ENCODE measurements around the gene ARID3A. TPM values are rescaled to one million over a fixed set of nuclear protein-coding genes. Genes with fewer than 3 reads are reported as not detected.

ARID3A gene
- total RNA-seq, 1 experiment from 2014 or later = 116 TPM

DNA sequence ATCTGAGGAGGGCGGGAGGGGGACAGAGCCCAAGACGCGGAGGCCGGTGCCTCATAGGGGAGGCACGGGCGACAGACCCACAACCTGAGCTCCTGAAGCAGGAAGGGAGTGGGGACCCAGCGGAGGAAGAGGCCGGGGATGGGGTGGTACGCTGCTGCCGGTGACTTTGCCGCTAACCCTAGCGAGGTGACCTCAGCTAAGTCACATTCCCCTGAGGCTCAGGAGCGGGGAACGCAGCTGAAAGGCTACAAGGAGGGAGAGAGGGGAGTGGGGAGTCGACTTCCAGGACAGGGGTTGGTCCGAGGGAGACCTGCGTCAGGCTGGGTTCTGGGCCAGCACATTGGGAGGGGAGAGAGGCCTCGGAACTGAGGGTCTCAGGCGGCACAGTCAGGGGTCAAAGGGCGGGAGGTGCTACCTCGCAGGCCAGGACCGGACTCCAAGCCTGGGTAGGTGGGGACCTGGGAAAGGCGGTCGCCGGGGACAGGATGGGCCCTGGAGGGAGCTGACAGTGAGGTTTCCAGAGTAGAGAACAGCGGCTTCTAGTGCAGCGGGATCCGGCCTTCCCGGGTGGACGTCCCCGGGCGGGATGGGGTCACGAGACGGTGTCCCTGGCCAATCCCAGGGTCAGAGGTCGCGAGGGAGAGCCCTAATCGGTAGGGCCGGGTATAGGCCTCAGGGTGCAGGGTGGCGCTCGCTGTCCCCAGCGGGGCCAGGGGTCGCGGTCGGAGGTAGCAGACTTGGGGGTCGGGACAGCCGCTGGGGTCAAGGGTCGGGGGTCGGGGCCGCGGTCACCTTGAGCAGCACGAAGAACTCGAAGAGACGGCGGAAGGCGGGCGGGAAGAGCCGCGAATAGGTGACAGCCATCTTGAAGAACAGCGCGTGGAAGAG is 94.4 kb downstream of the ARID3A start (continued):
- TF ChIP-seq, protein P1, sequence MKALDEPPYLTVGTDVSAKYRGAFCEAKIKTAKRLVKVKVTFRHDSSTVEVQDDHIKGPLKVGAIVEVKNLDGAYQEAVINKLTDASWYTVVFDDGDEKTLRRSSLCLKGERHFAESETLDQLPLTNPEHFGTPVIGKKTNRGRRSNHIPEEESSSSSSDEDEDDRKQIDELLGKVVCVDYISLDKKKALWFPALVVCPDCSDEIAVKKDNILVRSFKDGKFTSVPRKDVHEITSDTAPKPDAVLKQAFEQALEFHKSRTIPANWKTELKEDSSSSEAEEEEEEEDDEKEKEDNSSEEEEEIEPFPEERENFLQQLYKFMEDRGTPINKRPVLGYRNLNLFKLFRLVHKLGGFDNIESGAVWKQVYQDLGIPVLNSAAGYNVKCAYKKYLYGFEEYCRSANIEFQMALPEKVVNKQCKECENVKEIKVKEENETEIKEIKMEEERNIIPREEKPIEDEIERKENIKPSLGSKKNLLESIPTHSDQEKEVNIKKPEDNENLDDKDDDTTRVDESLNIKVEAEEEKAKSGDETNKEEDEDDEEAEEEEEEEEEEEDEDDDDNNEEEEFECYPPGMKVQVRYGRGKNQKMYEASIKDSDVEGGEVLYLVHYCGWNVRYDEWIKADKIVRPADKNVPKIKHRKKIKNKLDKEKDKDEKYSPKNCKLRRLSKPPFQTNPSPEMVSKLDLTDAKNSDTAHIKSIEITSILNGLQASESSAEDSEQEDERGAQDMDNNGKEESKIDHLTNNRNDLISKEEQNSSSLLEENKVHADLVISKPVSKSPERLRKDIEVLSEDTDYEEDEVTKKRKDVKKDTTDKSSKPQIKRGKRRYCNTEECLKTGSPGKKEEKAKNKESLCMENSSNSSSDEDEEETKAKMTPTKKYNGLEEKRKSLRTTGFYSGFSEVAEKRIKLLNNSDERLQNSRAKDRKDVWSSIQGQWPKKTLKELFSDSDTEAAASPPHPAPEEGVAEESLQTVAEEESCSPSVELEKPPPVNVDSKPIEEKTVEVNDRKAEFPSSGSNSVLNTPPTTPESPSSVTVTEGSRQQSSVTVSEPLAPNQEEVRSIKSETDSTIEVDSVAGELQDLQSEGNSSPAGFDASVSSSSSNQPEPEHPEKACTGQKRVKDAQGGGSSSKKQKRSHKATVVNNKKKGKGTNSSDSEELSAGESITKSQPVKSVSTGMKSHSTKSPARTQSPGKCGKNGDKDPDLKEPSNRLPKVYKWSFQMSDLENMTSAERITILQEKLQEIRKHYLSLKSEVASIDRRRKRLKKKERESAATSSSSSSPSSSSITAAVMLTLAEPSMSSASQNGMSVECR (CRISPR knock-in tag; IDR thresholded peaks at IDR 0.05; ENCODE audit: borderline replicate concordance) = 0 out of 2 replicates have a peak, but pooled peaks have one; percentile 19
- no peak for TF ChIP-seq GABPB1 (CRISPR knock-in tag; IDR thresholded peaks at IDR 0.05)
- TF ChIP-seq ZNF232 (CRISPR knock-in tag; IDR thresholded peaks at IDR 0.05) = no peak
- 0 out of 2 replicates have a peak, but pooled peaks have one; percentile 3 for TF ChIP-seq JUN (CRISPR knock-in tag; IDR thresholded peaks at IDR 0.05)

DNA sequence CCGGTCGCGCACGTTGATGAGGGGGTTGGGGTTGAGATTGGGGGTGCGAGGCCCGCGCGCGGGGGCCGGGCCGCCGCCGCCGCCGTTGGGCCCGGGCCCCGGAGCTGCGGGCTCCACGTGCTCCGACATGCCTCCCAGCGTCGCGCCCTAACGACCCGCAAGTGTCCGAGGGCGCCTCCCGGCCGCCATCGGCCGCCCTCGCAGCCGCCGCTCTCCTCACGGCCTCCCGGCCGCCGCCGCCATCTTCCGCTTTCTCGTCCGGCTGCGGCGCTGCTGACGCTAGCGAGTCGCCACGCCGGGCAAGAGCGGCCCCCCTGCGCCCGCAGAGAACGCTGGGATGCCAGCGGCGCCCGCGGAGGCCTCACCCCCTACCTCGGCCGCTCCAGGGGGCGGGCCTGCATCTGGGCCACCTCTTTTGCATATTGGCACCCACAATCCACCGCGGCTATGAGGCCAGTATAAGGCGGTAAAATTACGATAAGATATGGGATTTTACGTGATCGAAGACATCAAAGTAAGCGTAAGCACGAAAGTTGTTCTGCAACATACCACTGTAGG is 95.1 kb downstream of the ARID3A start, which contains the start of gene TMEM259:
TMEM259 (minus strand) TSS at position 256 of the 558 bp plus-strand sequence; CDS start at position 129, 127 bp downstream.
- Mint-ChIP-seq H3K4me1 (peaks cover 25% of the 10 kb centered on the region), H3K36me3 (no peaks in the 10 kb centered on the region), H3K27me3 (ENCODE audit: low read depth) (no peaks in the 10 kb centered on the region), H3K9me3 (no peaks in the 10 kb centered on the region), H3K4me3 (peak within 1 kb of the TSS; percentile 83), H3K27ac (peak within 1 kb of the TSS; percentile 100)
- DNase-seq (ENCODE audit: low spot score) (peak; percentile 96), ATAC-seq (peak; percentile 52)
- ChIA-PET POLR2A (interaction anchor here (0.7 kb wide), 2 partner anchors 19 to 22 kb away, joined by 3 read pairs; partner anchors contain the start of gene ABCA7), CTCF (interaction anchor here (0.6 to 1.8 kb wide), 3 partner anchors 15 to 224 kb away, joined by 3 to 5 read pairs (median 3); no protein-coding TSS in a partner anchor)
- TF ChIP-seq MYBL2 (CRISPR knock-in tag; IDR thresholded peaks at IDR 0.05) = no peak
- TF ChIP-seq OVOL2 (CRISPR knock-in tag; IDR thresholded peaks at IDR 0.05; ENCODE audit: borderline replicate concordance) = no peak
- no peak for TF ChIP-seq TCF7 (CRISPR knock-in tag; IDR thresholded peaks at IDR 0.05; ENCODE audit: low read depth)
- 0 out of 2 replicates have a peak, but pooled peaks have one; percentile 18 for TF ChIP-seq ESRRA (CRISPR knock-in tag; IDR thresholded peaks at IDR 0.05; ENCODE audit: borderline replicate concordance)
- TF ChIP-seq, protein P2, sequence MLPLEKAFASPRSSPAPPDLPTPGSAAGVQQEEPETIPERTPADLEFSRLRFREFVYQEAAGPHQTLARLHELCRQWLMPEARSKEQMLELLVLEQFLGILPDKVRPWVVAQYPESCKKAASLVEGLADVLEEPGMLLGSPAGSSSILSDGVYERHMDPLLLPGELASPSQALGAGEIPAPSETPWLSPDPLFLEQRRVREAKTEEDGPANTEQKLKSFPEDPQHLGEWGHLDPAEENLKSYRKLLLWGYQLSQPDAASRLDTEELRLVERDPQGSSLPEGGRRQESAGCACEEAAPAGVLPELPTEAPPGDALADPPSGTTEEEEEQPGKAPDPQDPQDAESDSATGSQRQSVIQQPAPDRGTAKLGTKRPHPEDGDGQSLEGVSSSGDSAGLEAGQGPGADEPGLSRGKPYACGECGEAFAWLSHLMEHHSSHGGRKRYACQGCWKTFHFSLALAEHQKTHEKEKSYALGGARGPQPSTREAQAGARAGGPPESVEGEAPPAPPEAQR (CRISPR knock-in tag; IDR thresholded peaks at IDR 0.05) = no peak
- no peak for TF ChIP-seq ATF1 (CRISPR knock-in tag; IDR thresholded peaks at IDR 0.05)
- 0 out of 2 replicates have a peak, but pooled peaks have one; percentile 26 for TF ChIP-seq ELF4 (CRISPR knock-in tag; IDR thresholded peaks at IDR 0.05; ENCODE audit: low read depth)
- TF ChIP-seq ZNF219 (CRISPR knock-in tag; IDR thresholded peaks at IDR 0.05; ENCODE audit: borderline replicate concordance) = no peak; the same call in 1 of the 2 replicates
- TF ChIP-seq ZNF138 (CRISPR knock-in tag; conservative IDR thresholded peaks at IDR 0.05) = no peak
- TF ChIP-seq GTF2I (CRISPR knock-in tag; conservative IDR thresholded peaks at IDR 0.05) = no peak
- no peak for TF ChIP-seq RORB (CRISPR knock-in tag; IDR thresholded peaks at IDR 0.05)
- TF ChIP-seq, protein P3, sequence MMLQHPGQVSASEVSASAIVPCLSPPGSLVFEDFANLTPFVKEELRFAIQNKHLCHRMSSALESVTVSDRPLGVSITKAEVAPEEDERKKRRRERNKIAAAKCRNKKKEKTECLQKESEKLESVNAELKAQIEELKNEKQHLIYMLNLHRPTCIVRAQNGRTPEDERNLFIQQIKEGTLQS (CRISPR knock-in tag; conservative IDR thresholded peaks at IDR 0.05) = no peak
- no peak for TF ChIP-seq JAZF1 (CRISPR knock-in tag; IDR thresholded peaks at IDR 0.05)
- TF ChIP-seq ZNF423 (CRISPR knock-in tag; IDR thresholded peaks at IDR 0.05) = peak; percentile 100
- TF ChIP-seq, protein P4, sequence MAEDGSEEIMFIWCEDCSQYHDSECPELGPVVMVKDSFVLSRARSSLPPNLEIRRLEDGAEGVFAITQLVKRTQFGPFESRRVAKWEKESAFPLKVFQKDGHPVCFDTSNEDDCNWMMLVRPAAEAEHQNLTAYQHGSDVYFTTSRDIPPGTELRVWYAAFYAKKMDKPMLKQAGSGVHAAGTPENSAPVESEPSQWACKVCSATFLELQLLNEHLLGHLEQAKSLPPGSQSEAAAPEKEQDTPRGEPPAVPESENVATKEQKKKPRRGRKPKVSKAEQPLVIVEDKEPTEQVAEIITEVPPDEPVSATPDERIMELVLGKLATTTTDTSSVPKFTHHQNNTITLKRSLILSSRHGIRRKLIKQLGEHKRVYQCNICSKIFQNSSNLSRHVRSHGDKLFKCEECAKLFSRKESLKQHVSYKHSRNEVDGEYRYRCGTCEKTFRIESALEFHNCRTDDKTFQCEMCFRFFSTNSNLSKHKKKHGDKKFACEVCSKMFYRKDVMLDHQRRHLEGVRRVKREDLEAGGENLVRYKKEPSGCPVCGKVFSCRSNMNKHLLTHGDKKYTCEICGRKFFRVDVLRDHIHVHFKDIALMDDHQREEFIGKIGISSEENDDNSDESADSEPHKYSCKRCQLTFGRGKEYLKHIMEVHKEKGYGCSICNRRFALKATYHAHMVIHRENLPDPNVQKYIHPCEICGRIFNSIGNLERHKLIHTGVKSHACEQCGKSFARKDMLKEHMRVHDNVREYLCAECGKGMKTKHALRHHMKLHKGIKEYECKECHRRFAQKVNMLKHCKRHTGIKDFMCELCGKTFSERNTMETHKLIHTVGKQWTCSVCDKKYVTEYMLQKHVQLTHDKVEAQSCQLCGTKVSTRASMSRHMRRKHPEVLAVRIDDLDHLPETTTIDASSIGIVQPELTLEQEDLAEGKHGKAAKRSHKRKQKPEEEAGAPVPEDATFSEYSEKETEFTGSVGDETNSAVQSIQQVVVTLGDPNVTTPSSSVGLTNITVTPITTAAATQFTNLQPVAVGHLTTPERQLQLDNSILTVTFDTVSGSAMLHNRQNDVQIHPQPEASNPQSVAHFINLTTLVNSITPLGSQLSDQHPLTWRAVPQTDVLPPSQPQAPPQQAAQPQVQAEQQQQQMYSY (CRISPR knock-in tag; IDR thresholded peaks at IDR 0.05) = no peak
- TF ChIP-seq, protein P5, sequence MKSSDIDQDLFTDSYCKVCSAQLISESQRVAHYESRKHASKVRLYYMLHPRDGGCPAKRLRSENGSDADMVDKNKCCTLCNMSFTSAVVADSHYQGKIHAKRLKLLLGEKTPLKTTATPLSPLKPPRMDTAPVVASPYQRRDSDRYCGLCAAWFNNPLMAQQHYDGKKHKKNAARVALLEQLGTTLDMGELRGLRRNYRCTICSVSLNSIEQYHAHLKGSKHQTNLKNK (CRISPR knock-in tag; IDR thresholded peaks at IDR 0.05) = no peak
- TF ChIP-seq NFATC4 (CRISPR knock-in tag; IDR thresholded peaks at IDR 0.05) = no peak

All from WTC11 (cell line).